Activated CD4-positive, alpha-beta T cell treated with anti-CD3 and anti-CD28 coated beads for 36 hours (primary cell): Measurements from ENCODE around the gene AKAP8L. TPM values are rescaled to one million over a fixed set of nuclear protein-coding genes. Genes with fewer than 3 reads are reported as not detected.

Experiments
- ATAC-seq: fragments of 200-7000 bp; cut with Tn5 transposase; one replicate; pipeline ENCODE4 v1.10.0; 2021; ENCODE audit warnings: mild to moderate bottlenecking, moderate library complexity
- CTCF ChIA-PET: fragments of 350-600 bp; sonication (Branson Sonifier 250); formaldehyde crosslinking; loops from one replicate; lab custom pipeline; 2021; ENCODE audit warnings: antibody characterized with exemption; lab: Charles Lee
- POLR2A ChIA-PET: fragments of 350-600 bp; sonication (Branson Sonifier 250); formaldehyde crosslinking; loops from one replicate; lab custom pipeline; 2021; ENCODE audit warnings: antibody characterized with exemption, inconsistent platforms; lab: Charles Lee
- DNase-seq: peaks from one replicate; pipeline ENCODE4 v3.0.0-alpha.2; 2020
- H3K27ac Mint-ChIP-seq: one replicate; pipeline ENCODE4 v1.8.0; 2021; ENCODE audit warnings: mixed read lengths
- H3K27me3 Mint-ChIP-seq: one replicate; pipeline ENCODE4 v1.8.0; 2021; ENCODE audit warnings: mixed read lengths
- H3K36me3 Mint-ChIP-seq: one replicate; pipeline ENCODE4 v1.8.0; 2021; ENCODE audit warnings: low read depth, mixed read lengths
- H3K4me1 Mint-ChIP-seq: one replicate; pipeline ENCODE4 v1.8.0; 2021; ENCODE audit warnings: mixed read lengths
- H3K4me3 Mint-ChIP-seq: one replicate; pipeline ENCODE4 v1.8.0; 2021; ENCODE audit warnings: mild to moderate bottlenecking, moderate library complexity, mixed read lengths
- H3K9me3 Mint-ChIP-seq: one replicate; pipeline ENCODE4 v1.8.0; 2021; ENCODE audit warnings: low read depth, mixed read lengths
- intact Hi-C, 2 experiments: fragments of 100-400 bp; cut with DNase I in 1 of 2; cut with micrococcal nuclease in 1 of 2; formaldehyde crosslinking; loops; one replicate each; pipeline versions ENCODE4 v1.14.2 to v1.15.1; 2022 to 2024; cut with DNase I, micrococcal nuclease
- total RNA-seq, 2 experiments: library from RNA; stranded (reverse); gene quantifications; one replicate each; pipeline ENCODE4 v1.2.3, GENCODE V29; 2021

The AKAP8L gene
- total RNA-seq, 2 experiments from 2014 or later, result 76.2 to 89.9 TPM

DNA sequence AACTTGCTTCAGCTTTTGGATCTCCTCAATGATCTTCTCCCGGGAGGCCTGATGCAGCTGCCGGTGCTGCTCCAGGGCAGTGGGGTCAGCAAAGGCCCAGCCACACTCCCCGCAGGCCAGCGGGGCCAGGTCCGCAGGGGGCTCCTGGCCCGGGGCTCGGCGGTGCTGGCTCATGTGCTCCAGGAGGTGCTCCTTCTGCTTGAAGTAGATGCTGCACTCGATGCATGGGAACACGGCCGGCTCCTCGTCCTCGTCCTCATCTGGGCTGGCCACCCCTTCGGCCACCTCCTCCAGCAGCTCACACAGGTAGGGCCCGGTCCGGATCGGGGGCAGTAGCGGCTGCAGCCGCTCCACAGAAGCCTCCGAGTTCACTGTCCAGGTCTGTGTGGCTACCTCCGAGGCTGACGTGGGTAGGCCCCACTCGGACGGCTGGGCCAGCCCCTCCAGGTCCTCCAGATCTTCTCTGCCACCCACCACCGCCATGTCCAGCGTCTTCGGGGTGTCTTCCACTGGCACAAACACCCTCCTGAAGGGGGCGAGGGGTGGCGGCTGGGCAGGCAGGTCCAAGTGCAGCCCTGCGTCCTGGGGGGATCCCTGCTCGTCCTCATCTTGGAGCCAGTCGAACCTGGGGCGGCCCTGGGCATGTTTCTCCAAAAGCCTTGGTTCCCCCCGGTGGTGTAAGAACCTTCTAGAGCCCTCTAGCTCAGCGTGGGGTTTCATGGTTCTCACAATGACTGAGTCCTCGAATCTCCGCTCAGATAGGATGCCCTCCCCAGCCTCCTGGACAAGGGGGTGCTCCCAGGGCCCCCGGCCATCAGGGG lies 21.2 kb upstream of the AKAP8L start:
- ChIA-PET POLR2A (no interaction called here), CTCF (no interaction called here)
- Mint-ChIP-seq H3K27me3 (no peaks in the 10 kb centered on the region), H3K36me3 (no peaks in the 10 kb centered on the region), H3K27ac (no peak overlapping the region), H3K4me1 (peaks cover 3% of the 10 kb centered on the region), H3K4me3 (no peak overlapping the region), H3K9me3 (no peaks in the 10 kb centered on the region)
- intact Hi-C loops, result no loop called here
- DNase-seq (no peak), ATAC-seq (no peak)

DNA sequence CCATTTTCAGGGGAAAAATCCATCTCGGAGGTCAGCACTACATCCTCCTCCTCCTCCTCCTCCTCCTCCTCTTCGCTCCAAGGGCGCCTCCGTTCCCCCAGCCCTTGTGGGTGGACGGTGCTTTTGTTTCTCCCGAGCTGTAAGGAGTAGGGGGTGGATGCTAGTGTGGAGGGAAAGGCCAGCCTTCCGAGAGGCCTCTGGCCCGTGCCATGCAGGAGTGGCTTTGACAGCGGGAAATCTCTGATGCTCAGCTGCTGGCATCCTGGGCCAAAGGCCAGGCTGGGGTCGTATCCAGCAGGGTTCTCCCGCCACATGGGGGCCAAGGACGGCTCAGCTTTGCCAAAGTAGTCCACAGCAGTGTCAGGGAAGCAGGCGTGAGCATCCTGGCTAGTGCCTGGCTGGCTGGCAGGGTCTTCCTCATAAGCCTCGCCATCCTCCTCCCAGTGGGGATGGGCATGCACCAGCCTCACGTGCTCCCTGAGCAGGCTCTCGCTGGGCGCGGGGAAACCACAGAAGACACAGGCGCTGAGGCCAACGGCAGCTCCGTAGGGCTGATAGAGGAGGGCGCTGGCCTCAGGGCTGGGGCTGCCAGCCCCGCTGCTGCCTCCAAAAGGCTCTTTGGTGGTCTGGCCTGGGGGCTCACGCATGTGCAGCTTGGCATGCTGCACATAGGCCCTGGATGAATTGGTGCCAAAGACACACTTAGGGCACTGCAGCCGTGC lies 20.5 kb upstream of the AKAP8L start:
- H3K9me3 Mint-ChIP-seq, result no peaks in the 10 kb centered on the region
- POLR2A ChIA-PET, result no interaction called here
- H3K27ac Mint-ChIP-seq, result no peak overlapping the region
- H3K4me3 Mint-ChIP-seq, result no peak overlapping the region
- CTCF ChIA-PET, result no interaction called here
- ATAC-seq (no peak), DNase-seq (no peak)
- intact Hi-C loops, result no loop called here
- H3K4me1 Mint-ChIP-seq, result peaks cover 3% of the 10 kb centered on the region
- H3K36me3 Mint-ChIP-seq, result no peaks in the 10 kb centered on the region
- no peaks in the 10 kb centered on the region for H3K27me3 Mint-ChIP-seq

DNA sequence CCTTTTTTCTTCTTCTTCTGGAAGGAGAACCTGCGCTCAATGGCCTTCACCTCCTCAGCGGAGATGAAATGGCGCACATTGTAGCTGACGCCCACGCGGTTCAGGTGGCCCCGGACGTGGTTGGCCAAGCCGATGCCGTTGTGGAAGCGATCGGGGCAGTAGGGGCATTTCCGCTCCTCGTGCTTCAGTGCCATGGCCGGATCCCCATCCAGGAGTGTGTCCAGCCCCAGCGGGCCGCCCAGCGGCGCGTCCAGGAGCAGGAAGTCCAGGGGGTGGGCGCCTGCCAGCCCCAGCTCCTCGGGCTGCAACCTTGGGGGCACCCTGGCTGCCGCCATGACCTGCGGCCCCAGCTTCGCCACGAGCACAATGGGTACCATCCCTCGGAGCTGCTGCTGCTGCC lies 19.8 kb upstream of the AKAP8L start:
- CTCF ChIA-PET, result interaction anchor here (0.9 kb wide), 1 partner anchor 14 kb away, joined by 3 read pairs; no protein-coding TSS in a partner anchor
- H3K9me3 Mint-ChIP-seq, result no peaks in the 10 kb centered on the region
- intact Hi-C loops, result no loop called here

DNA sequence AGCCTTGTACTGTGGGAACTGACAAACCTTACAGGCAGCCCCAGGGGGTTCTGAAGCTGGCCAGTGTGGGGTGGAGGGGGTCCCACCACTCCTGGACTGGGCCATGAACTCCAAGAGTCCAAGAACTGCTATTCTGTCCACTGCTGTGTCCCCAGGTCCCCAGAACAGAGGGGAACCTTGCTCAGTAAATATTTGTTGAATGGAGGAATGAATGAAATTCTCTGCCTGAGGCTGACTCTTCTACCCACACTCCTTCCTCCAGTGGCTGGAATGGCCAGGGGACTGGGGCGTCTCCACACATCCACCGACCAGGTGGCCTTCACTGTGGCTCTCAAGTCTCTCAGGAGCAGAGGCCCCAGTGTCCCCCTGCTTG lies 19.3 kb upstream of the AKAP8L start:
- intact Hi-C loops, result no loop called here
- Mint-ChIP-seq H3K27ac (no peak overlapping the region), H3K36me3 (peaks cover under 1% of the 10 kb centered on the region), H3K27me3 (no peaks in the 10 kb centered on the region), H3K9me3 (no peaks in the 10 kb centered on the region), H3K4me3 (no peak overlapping the region), H3K4me1 (peaks cover 9% of the 10 kb centered on the region)
- no peak for ATAC-seq
- CTCF ChIA-PET, result interaction anchor here (0.9 kb wide), 1 partner anchor 14 kb away, joined by 3 read pairs; no protein-coding TSS in a partner anchor
- DNase-seq, result no peak
- POLR2A ChIA-PET, result no interaction called here

More for the DNA sequence above, 19.8 kb upstream of the AKAP8L start:
- no peaks in the 10 kb centered on the region for H3K36me3 Mint-ChIP-seq
- peaks cover 4% of the 10 kb centered on the region for H3K4me1 Mint-ChIP-seq
- no peak overlapping the region for H3K4me3 Mint-ChIP-seq
- POLR2A ChIA-PET, result interaction anchor here (0.6 kb wide), 1 partner anchor 351 kb away, joined by 3 read pairs; no protein-coding TSS in a partner anchor
- H3K27ac Mint-ChIP-seq, result no peak overlapping the region
- DNase-seq (no peak), ATAC-seq (no peak)
- H3K27me3 Mint-ChIP-seq, result no peaks in the 10 kb centered on the region

DNA sequence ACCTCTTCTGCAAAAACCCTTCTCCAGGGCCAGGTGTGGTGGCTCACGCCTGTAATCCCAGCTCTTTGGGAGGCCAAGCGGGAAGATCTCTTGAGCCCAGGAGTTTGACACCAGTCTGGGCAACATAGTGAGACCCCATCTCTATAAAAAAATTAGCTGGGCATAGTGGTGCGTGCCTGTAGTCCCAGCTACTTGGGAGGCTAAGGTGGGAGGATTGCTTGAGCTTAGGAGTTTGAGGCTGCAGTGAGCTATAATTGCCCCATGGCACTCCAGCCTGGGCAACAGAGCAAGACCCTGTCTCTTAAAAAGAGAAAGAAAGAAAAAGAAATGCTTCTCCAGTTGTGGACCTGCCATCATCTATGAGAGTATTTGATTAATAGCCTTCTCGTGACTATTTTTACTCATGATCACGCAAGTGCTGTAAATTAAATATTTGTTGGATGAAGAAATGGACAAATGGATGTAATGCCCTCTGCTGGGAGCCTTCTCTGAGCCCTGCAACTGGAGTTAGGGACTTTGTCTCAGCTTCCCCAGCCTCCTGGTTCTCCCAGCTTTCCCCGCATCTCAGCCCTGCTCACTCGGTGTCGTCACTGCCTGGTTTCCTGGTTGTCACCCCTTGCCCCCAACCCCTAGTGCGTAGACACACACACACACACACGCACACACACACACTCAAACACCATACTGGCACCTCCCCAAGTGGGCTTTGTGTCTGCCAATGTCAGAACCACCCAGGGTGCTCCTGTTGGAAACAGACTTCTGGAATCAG lies 18.8 kb upstream of the AKAP8L start:
- Mint-ChIP-seq H3K4me1 (peaks cover 11% of the 10 kb centered on the region), H3K36me3 (peaks cover 2% of the 10 kb centered on the region), H3K27ac (no peak overlapping the region), H3K27me3 (no peaks in the 10 kb centered on the region), H3K9me3 (no peaks in the 10 kb centered on the region), H3K4me3 (no peak overlapping the region)
- ChIA-PET CTCF (interaction anchor here (0.8 to 5.2 kb wide), 2 partner anchors 18 to 190 kb away, joined by 4 to 41 read pairs; partner anchors contain the start of gene AKAP8L), POLR2A (no interaction called here)
- intact Hi-C loops, result no loop called here
- no peak for DNase-seq
- no peak for ATAC-seq

DNA sequence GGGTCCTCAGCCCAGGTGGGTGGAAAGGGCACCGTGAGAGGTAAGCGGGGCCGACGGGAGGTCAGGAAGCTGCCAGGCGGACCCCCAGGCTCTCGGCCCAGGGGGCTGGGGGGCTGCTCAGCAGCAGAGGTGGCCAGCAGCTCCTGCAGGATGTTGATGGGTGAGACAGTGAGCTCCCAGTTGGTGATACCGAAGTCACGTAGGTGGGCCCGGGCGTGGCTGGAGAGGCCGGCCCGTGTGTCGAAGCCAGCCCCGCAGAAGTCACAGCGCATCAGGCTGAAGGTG lies 18.0 kb upstream of the AKAP8L start:
- H3K36me3 Mint-ChIP-seq, result peaks cover 5% of the 10 kb centered on the region
- H3K27ac Mint-ChIP-seq, result no peak overlapping the region
- H3K4me1 Mint-ChIP-seq, result peaks cover 11% of the 10 kb centered on the region
- H3K9me3 Mint-ChIP-seq, result no peaks in the 10 kb centered on the region
- no peak for ATAC-seq
- H3K4me3 Mint-ChIP-seq, result no peak overlapping the region
- POLR2A ChIA-PET, result no interaction called here
- CTCF ChIA-PET, result interaction anchor here (0.8 to 5.2 kb wide), 3 partner anchors 18 to 191 kb away, joined by 3 to 41 read pairs (median 4); partner anchors contain the start of gene AKAP8L
- no peak for DNase-seq
- intact Hi-C loops, result no loop called here
- H3K27me3 Mint-ChIP-seq, result no peaks in the 10 kb centered on the region

DNA sequence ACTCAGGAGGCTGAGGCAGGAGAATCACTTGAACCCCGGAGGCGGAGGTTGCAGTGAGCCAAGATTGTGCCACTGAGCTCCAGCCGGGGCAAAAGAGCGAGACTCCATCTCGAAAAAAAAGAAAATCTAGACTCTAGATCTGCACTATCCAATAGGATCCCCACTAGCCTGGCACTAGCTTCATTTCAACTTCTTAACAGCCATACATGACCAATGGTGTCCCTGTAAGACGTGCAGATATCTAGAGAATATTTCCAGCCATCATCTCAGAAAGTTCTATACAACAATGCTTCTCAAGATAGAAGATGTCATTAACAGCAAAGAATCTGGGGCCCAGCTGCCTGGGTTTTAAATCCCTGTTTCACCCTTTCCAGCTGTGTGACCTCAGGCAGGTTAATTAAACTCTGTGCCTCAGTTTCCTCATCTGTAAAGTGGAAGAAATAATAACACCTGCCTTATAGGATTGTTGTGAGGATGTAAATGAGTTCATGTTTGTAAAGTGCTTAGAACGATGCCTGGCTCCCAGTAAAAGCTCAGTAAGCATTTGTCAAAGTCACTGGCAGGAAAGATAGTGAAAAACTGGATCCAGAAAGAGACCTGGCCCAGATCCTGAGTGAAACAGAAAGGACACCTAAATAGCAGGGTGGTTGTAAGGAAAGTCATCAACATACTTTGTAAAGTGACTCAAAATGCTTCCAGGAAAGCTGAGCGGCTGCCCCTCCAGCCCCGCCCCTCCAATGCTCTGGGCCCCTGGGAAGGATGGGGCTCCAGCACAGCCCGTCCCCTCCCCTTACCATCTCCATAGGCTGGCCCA lies 17.4 kb upstream of the AKAP8L start:
- no peak for ATAC-seq
- ChIA-PET CTCF (interaction anchor here (0.6 to 5.2 kb wide), 5 partner anchors 17 to 488 kb away, joined by 3 to 41 read pairs (median 3); partner anchors contain the start of gene AKAP8L), POLR2A (interaction anchor here (0.6 to 0.7 kb wide), 2 partner anchors 12 to 28 kb away, joined by 3 to 4 read pairs; no protein-coding TSS in a partner anchor)
- DNase-seq, result peak; percentile 27
- no peaks in the 10 kb centered on the region for H3K27me3 Mint-ChIP-seq
- H3K9me3 Mint-ChIP-seq, result no peaks in the 10 kb centered on the region
- no peak overlapping the region for H3K4me3 Mint-ChIP-seq
- H3K4me1 Mint-ChIP-seq, result peaks cover 16% of the 10 kb centered on the region
- H3K36me3 Mint-ChIP-seq, result peaks cover 9% of the 10 kb centered on the region
- intact Hi-C loops, result no loop called here
- peak overlapping the region; percentile 63 for H3K27ac Mint-ChIP-seq

DNA sequence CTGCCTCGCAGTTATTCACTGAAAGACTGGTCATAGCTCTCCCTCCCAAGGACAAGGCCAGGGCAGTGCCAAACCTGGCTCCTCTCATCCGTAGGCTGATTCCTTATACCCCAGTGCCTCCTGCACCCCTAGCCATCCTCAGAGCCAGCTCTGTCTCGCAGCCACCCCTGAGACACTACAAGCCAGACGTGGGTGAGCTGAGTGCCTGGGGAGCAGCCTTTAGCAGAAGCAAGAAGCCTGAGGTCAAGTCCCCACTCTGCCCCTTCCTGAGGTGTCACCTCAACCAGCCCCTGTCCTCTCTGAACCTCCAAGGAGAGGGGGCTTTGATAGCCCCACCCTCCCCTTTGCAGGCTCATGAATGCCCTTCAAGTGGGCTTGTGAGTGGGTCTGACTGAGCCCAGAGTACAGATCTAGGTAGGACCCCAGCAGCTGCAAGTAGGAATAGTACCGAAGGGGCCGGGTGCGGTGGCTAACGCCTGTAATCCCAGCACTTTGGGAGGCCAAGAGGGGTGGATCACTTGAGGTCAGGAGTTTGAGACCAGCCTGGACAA lies 14.8 kb upstream of the AKAP8L start:
- Mint-ChIP-seq H3K27me3 (no peaks in the 10 kb centered on the region), H3K4me3 (peak overlapping the region; percentile 87), H3K9me3 (no peaks in the 10 kb centered on the region), H3K36me3 (peaks cover 13% of the 10 kb centered on the region), H3K4me1 (peaks cover 26% of the 10 kb centered on the region), H3K27ac (peak overlapping the region; percentile 91)
- intact Hi-C loops, result loop anchor here in 1 of 2 experiments (2.0 to 5.0 kb wide), 2 partner anchors 101 to 403 kb away; partner anchors contain the start of gene BRD4
- ChIA-PET CTCF (interaction anchor here (1.3 to 5.2 kb wide), 2 partner anchors 14 to 122 kb away, joined by 5 to 41 read pairs; partner anchors contain the start of gene AKAP8L), POLR2A (interaction anchor here (0.7 to 2.9 kb wide), 3 partner anchors 15 to 54 kb away, joined by 4 to 19 read pairs (median 5); partner anchors contain the start of genes AKAP8 and AKAP8L)
- DNase-seq, result no peak
- ATAC-seq, result no peak

DNA sequence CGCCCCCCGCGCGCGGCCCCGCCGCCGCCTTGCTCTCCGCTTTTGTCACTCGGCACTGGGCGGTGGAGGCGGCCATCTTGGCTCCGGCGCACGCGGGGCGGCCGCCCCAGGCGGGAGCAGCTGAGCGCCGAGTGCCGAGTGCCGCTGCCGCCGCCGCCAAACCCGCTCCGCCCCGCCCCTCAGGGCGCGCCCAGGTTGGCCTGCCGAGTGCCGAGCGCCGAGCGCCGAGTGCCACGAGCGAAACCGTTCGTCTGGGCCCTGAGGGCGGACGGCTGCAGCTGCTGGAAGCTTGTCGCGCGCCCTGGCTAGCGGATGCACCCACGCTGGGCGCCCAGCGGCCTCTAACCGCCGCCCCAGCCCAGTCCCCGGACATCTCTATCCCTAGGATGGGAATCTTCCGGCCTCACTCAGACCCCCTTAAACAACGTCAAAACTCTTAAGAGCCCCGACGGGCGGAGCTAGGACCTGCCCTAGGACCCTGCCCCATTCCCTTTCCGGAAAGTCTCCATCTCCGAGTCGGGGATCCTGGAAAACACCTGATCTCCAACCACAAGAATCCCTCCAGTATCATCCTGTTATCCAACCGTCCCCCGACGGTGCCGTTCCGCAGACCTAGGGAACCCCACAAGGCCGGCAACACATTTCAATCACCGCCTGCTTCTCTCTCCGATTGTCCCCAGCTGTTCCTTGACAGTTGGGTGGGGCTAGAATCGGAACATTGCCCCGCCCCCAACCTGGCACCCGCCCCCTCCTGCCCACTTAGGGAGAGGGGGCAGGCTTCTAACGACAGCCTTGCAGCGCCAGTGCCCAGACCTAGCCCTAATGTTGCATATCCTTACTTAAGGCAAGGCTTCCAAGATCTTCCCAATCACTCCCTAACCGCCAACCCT lies 14.1 kb upstream of the AKAP8L start:
- ATAC-seq, result peak; percentile 87
- Mint-ChIP-seq H3K27me3 (no peaks in the 10 kb centered on the region), H3K36me3 (peaks cover 13% of the 10 kb centered on the region), H3K27ac (peak overlapping the region; percentile 91), H3K9me3 (no peaks in the 10 kb centered on the region), H3K4me1 (peaks cover 26% of the 10 kb centered on the region), H3K4me3 (peak overlapping the region; percentile 87)
- POLR2A ChIA-PET, result interaction anchor here (1.6 to 2.9 kb wide), 2 partner anchors 15 to 53 kb away, joined by 5 to 19 read pairs; partner anchors contain the start of genes AKAP8 and AKAP8L
- DNase-seq, result peak; percentile 97
- intact Hi-C loops, result loop anchor here (1.0 to 5.0 kb wide), 9 partner anchors 14 to 404 kb away; partner anchors contain the start of genes AKAP8 (in 1 of the 2), BRD4 (in 1 of the 2) and WIZ (in 1 of the 2)
- CTCF ChIA-PET, result interaction anchor here (1.3 to 5.2 kb wide), 2 partner anchors 14 to 123 kb away, joined by 5 to 41 read pairs; partner anchors contain the start of gene AKAP8L
